MM.1S (cell line): ENCODE results near the gene SLC22A14.

ENCODE experiments used
- DNase-seq: peaks from one replicate; pipeline ENCODE4 v3.0.0-alpha.2; 2015
- H2AFZ ChIP-seq: fragments of 300-600 bp; sonication (generic); 2 replicates; pipeline ENCODE4 v1.6.0; 2016; ENCODE audit warnings: antibody characterized with exemption, low read length
- H3F3A ChIP-seq: fragments of 300-600 bp; sonication (generic); 2 replicates; pipeline ENCODE4 v1.6.1; 2016; ENCODE audit warnings: mild to moderate bottlenecking, antibody characterized with exemption, low read length, moderate library complexity, mixed read lengths; ENCODE audit not compliant: insufficient read depth
- H3K27ac ChIP-seq: fragments of 300-600 bp; sonication (generic); 2 replicates; pipeline ENCODE4 v1.5.1; 2016; ENCODE audit warnings: mild to moderate bottlenecking, low read length
- H3K27me3 ChIP-seq: fragments of 300-600 bp; sonication (generic); replicated peaks from 2 replicates; pipeline ENCODE4 v1.6.0; 2016; ENCODE audit warnings: low read length; ENCODE audit not compliant: insufficient read depth
- H3K36me3 ChIP-seq: fragments of 300-600 bp; sonication (generic); replicated peaks from 2 replicates; pipeline ENCODE4 v1.6.1; 2016; ENCODE audit warnings: mild to moderate bottlenecking, low read length, mixed read lengths; ENCODE audit not compliant: insufficient read depth
- H3K4me1 ChIP-seq: fragments of 300-600 bp; sonication (generic); 2 replicates; pipeline ENCODE4 v1.6.1; 2016; ENCODE audit warnings: low read length, mixed read lengths
- H3K4me2 ChIP-seq: fragments of 300-600 bp; sonication (generic); 2 replicates; pipeline ENCODE4 v1.6.0; 2016; ENCODE audit warnings: low read depth, low read length
- H3K4me3 ChIP-seq: fragments of 300-600 bp; sonication (generic); 2 replicates; pipeline ENCODE4 v1.5.1; 2016; ENCODE audit warnings: low read length, mixed read lengths
- H3K79me2 ChIP-seq: fragments of 300-600 bp; sonication (generic); 2 replicates; pipeline ENCODE4 v1.6.1; 2016; ENCODE audit warnings: mixed run types, low read length, mixed read lengths
- H3K9ac ChIP-seq: fragments of 300-600 bp; sonication (generic); 2 replicates; pipeline ENCODE4 v1.6.1; 2016; ENCODE audit warnings: low read length, mixed read lengths
- H3K9me2 ChIP-seq: fragments of 300-600 bp; sonication (generic); replicated peaks from 2 replicates; pipeline ENCODE4 v1.6.1; 2016; ENCODE audit warnings: mild to moderate bottlenecking, low read length, mixed read lengths; ENCODE audit not compliant: insufficient read depth
- H3K9me3 ChIP-seq: fragments of 300-600 bp; sonication (generic); replicated peaks from 2 replicates; pipeline ENCODE4 v1.6.1; 2016; ENCODE audit warnings: mild to moderate bottlenecking, low read length, mixed read lengths; ENCODE audit not compliant: insufficient read depth
- H4K20me1 ChIP-seq: fragments of 300-600 bp; sonication (generic); 2 replicates; pipeline ENCODE4 v1.6.1; 2016; ENCODE audit warnings: mild to moderate bottlenecking, low read length, moderate library complexity, mixed read lengths; ENCODE audit not compliant: insufficient read depth
- CTCF ChIP-seq: fragments of 300-600 bp; sonication (generic); IDR thresholded peaks from 2 replicates; pipeline ENCODE4 v1.5.1; 2016; ENCODE audit warnings: antibody characterized with exemption, low read length, mixed read lengths
- EZH2 ChIP-seq: fragments of 300-600 bp; sonication (generic); optimal IDR thresholded peaks from 2 replicates; pipeline ENCODE3; 2017; ENCODE audit warnings: low read depth, mild to moderate bottlenecking, antibody characterized with exemption, low read length, mixed read lengths
- EZH2phosphoT487 ChIP-seq: fragments of 300-600 bp; sonication (generic); IDR thresholded peaks from 2 replicates; pipeline ENCODE4 v1.6.1; 2018; ENCODE audit warnings: antibody characterized with exemption, low read length

SLC22A14 gene

GRCh38 chr3:38348903-38349302 lies 66.8 kb downstream of the SLC22A14 start:
- Histone ChIP-seq H3K9me2 (no peaks in the 10 kb centered on the region), H3K27ac (no peak overlapping the region), H3K4me3 (no peak overlapping the region), H3K9ac (no peak overlapping the region), H3K36me3 (no peaks in the 10 kb centered on the region), H3K9me3 (no peaks in the 10 kb centered on the region), H3K4me2 (no peak overlapping the region), H4K20me1 (no peaks in the 10 kb centered on the region), H3F3A (no peaks in the 10 kb centered on the region), H2AFZ (no peak overlapping the region), H3K79me2 (peaks cover 26% of the 10 kb centered on the region), H3K4me1 (no peaks in the 10 kb centered on the region), H3K27me3 (no peaks in the 10 kb centered on the region)
- TF ChIP-seq CTCF (no peak), EZH2 (no peak), EZH2phosphoT487 (no peak)
- no peak for DNase-seq

- no peak overlapping the region for H3K4me2 ChIP-seq
- no peak overlapping the region for H3K9ac ChIP-seq
- peaks cover 26% of the 10 kb centered on the region for H3K79me2 ChIP-seq
Observed at GRCh38 chr3:38349684-38350359, 67.7 kb downstream of the SLC22A14 start.

GRCh38 chr3:38353151-38353550 lies 71.1 kb downstream of the SLC22A14 start:
- H3K36me3 ChIP-seq: no peaks in the 10 kb centered on the region
- TF ChIP-seq CTCF: no peak
- no peaks in the 10 kb centered on the region for H3K9me2 ChIP-seq
- H2AFZ ChIP-seq: no peak overlapping the region
- no peaks in the 10 kb centered on the region for H3K4me1 ChIP-seq
- no peak overlapping the region for H3K9ac ChIP-seq
- no peaks in the 10 kb centered on the region for H3K27me3 ChIP-seq
- no peak for DNase-seq
- no peak overlapping the region for H3K4me2 ChIP-seq
- peaks cover 15% of the 10 kb centered on the region; the same call in 1 of the 2 replicates for H3K79me2 ChIP-seq
- no peak overlapping the region for H3K4me3 ChIP-seq
- H3K9me3 ChIP-seq: no peaks in the 10 kb centered on the region
- no peaks in the 10 kb centered on the region for H4K20me1 ChIP-seq
- H3F3A ChIP-seq: no peaks in the 10 kb centered on the region
- no peak overlapping the region for H3K27ac ChIP-seq

More at GRCh38 chr3:38349684-38350359, 67.7 kb downstream of the SLC22A14 start:
- no peaks in the 10 kb centered on the region for H3K4me1 ChIP-seq
- H3F3A ChIP-seq: no peaks in the 10 kb centered on the region
- no peak for TF ChIP-seq CTCF
- no peak for TF ChIP-seq EZH2phosphoT487
- no peak for TF ChIP-seq EZH2
- H3K9me3 ChIP-seq: no peaks in the 10 kb centered on the region
- no peaks in the 10 kb centered on the region for H3K36me3 ChIP-seq
- H3K4me3 ChIP-seq: no peak overlapping the region
- H3K9me2 ChIP-seq: no peaks in the 10 kb centered on the region
- H4K20me1 ChIP-seq: no peaks in the 10 kb centered on the region
- H3K27me3 ChIP-seq: no peaks in the 10 kb centered on the region
- no peak for DNase-seq
- H2AFZ ChIP-seq: no peak overlapping the region
- no peak overlapping the region for H3K27ac ChIP-seq
